Suprapubic skin (tissue), 4 donors: Measurements from ENCODE around the gene CEACAM16. TPM values are rescaled to one million over a fixed set of nuclear protein-coding genes. Genes with fewer than 3 reads are reported as not detected.

Experiments used
- DNase-seq, 2 donors: peaks; one replicate each; pipeline ENCODE4 v3.0.0-alpha.2; 2019; ENCODE audit warnings: low spot score in 2 of 2
- H3K27ac ChIP-seq: fragments of 200-600 bp; sonication (generic); one replicate; pipeline ENCODE4 v1.5.1; 2019
- H3K27me3 ChIP-seq: fragments of 200-600 bp; sonication (generic); one replicate; pipeline ENCODE4 v1.5.1; 2019
- H3K36me3 ChIP-seq: fragments of 200-600 bp; sonication (generic); one replicate; pipeline ENCODE4 v1.5.1; 2019
- H3K4me1 ChIP-seq: fragments of 200-600 bp; sonication (generic); one replicate; pipeline ENCODE4 v1.5.1; 2019
- H3K4me3 ChIP-seq: fragments of 200-600 bp; sonication (generic); one replicate; pipeline ENCODE4 v1.5.1; 2019; ENCODE audit warnings: mild to moderate bottlenecking
- H3K9me3 ChIP-seq: fragments of 200-600 bp; sonication (generic); one replicate; pipeline ENCODE4 v1.5.1; 2019
- EP300 ChIP-seq: sonication (generic); formaldehyde crosslinking; IDR thresholded peaks from one replicate; pipeline ENCODE4 v1.6.1; 2017; ENCODE audit warnings: antibody characterized with exemption
- POLR2A ChIP-seq, 2 donors: fragments of 450-650 bp; IDR thresholded peaks; one replicate each; pipeline ENCODE4 v1.6.1; 2017; ENCODE audit warnings: antibody characterized with exemption in 2 of 2, mild to moderate bottlenecking in 2 of 2, moderate library complexity in 2 of 2
- POLR2AphosphoS5 ChIP-seq, 3 donors: sonication (generic); formaldehyde crosslinking; IDR thresholded peaks; one replicate each; pipeline ENCODE4 v1.6.1; 2017; ENCODE audit warnings: antibody characterized with exemption in 3 of 3
- WGBS: methylation state at CpG from one replicate; pipeline ENCODE4 v1.1.5; 2018; 5-methylcytosine and 5-hydroxymethylcytosine counted together
- total RNA-seq, 4 donors: library from RNA; depleted of rRNA; stranded (reverse); fragments of >200 nt; gene quantifications; one replicate each; pipeline ENCODE4 v1.1.0, GENCODE V29; 2016
- TF ChIP-seq, protein P1 (sequence below), 2 donors: fragments of 200-600 bp in 1 of 2; fragments of 450-650 bp in 1 of 2; sonication (generic) in 1 of 2; IDR thresholded peaks; one replicate each; pipeline ENCODE4 v1.5.1; 2016 to 2019; ENCODE audit warnings: antibody characterized with exemption in 2 of 2, mild to moderate bottlenecking in 1 of 2, moderate library complexity in 1 of 2

Gene CEACAM16
- total RNA-seq, 4 donors from 2014 or later = not detected

DNA sequence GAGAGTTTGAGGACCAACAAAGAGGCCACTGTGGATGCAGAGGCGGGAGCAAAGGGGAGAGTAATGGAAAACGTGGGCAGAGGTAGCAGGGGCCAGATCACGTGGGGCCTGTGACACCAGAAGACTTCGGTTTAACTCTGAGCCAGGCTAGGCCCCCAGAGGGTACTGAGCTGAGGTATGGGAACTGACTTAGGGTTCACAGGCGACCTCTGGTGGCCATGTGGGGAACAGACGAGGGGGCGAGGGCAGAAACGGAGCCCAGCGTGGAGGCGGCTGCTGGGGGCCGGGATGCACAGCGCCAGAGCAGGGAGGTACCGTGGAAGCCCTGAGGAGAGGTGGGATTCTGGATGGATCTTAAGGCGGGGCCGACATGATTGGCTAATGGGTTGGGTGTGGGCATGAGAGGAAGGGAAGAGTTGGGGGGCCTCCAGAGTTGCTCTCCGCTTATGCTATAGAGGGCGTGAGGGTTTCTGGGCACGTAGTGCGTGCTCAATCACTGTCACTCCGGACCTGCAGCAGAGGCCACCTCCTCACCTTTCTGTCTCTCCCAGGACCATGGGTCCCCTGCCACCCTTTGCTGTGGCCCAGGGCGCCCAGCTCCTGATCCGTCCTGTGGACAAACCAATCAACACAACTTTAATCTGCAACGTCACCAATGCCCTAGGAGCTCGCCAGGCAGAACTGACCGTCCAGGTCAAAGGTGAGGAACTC, 41.6 kb upstream of the CEACAM16 start:
- TF ChIP-seq POLR2A (IDR thresholded peaks at IDR 0.05) (no peak), POLR2AphosphoS5 (IDR thresholded peaks at IDR 0.05) (no peak)
- TF ChIP-seq, protein P1, sequence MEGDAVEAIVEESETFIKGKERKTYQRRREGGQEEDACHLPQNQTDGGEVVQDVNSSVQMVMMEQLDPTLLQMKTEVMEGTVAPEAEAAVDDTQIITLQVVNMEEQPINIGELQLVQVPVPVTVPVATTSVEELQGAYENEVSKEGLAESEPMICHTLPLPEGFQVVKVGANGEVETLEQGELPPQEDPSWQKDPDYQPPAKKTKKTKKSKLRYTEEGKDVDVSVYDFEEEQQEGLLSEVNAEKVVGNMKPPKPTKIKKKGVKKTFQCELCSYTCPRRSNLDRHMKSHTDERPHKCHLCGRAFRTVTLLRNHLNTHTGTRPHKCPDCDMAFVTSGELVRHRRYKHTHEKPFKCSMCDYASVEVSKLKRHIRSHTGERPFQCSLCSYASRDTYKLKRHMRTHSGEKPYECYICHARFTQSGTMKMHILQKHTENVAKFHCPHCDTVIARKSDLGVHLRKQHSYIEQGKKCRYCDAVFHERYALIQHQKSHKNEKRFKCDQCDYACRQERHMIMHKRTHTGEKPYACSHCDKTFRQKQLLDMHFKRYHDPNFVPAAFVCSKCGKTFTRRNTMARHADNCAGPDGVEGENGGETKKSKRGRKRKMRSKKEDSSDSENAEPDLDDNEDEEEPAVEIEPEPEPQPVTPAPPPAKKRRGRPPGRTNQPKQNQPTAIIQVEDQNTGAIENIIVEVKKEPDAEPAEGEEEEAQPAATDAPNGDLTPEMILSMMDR (IDR thresholded peaks at IDR 0.05) = peak; percentile 60 to 80
- Histone ChIP-seq H3K4me1 (peaks cover 7% of the 10 kb centered on the region), H3K36me3 (peaks cover 56% of the 10 kb centered on the region), H3K27ac (no peak overlapping the region), H3K27me3 (no peaks in the 10 kb centered on the region), H3K4me3 (no peak overlapping the region), H3K9me3 (no peaks in the 10 kb centered on the region)
- peak in 1 of 2 donors; percentile 73 for DNase-seq
- WGBS = 38% methylated on average over 25 of the region's 25 CpGs

GRCh38 chr19:44658069-44658733, 40.8 kb upstream of the CEACAM16 start:
- WGBS = 94% methylated on average over 3 of the region's 3 CpGs
- DNase-seq = no peak
- no peaks in the 10 kb centered on the region for H3K27me3 ChIP-seq
- H3K36me3 ChIP-seq = peaks cover 56% of the 10 kb centered on the region
- no peak overlapping the region for H3K27ac ChIP-seq
- TF ChIP-seq EP300 = no peak
- TF ChIP-seq POLR2A (IDR thresholded peaks at IDR 0.05) = no peak
- TF ChIP-seq, protein P1 (IDR thresholded peaks at IDR 0.05) = no peak
- no peak for TF ChIP-seq POLR2AphosphoS5 (IDR thresholded peaks at IDR 0.05)
- peaks cover 14% of the 10 kb centered on the region for H3K4me1 ChIP-seq
- no peak overlapping the region for H3K4me3 ChIP-seq
- H3K9me3 ChIP-seq = no peaks in the 10 kb centered on the region

DNA sequence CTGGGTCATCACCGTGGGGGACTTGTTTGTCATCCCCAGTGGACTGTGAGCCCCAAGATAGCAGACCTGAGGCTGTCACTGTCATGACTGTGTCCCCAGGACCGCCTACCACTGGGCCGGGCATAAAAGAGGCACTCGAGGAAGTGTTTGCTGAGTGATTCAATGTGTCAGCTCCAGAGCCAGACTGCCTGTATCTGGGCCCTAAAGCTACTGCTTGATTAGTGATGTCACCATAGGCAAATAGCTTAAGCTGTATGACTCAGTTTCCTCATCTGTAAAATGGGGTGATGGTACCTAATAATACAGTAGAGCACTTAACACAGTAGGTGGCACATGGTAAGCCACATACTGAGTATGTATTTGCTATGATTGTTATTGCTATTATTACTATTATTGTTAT, 38.9 kb upstream of the CEACAM16 start:
- TF ChIP-seq EP300 (no peak), POLR2AphosphoS5 (IDR thresholded peaks at IDR 0.05) (no peak), POLR2A (IDR thresholded peaks at IDR 0.05) (no peak)
- TF ChIP-seq, protein P1 (IDR thresholded peaks at IDR 0.05) = no peak

GRCh38 chr19:44661205-44661604, 37.7 kb upstream of the CEACAM16 start:
- TF ChIP-seq EP300 (no peak), POLR2AphosphoS5 (IDR thresholded peaks at IDR 0.05) (no peak), POLR2A (IDR thresholded peaks at IDR 0.05) (no peak)
- DNase-seq = no peak
- Histone ChIP-seq H3K36me3 (peaks cover 43% of the 10 kb centered on the region), H3K27ac (no peak overlapping the region), H3K27me3 (no peaks in the 10 kb centered on the region), H3K4me3 (no peak overlapping the region), H3K9me3 (no peaks in the 10 kb centered on the region), H3K4me1 (peaks cover 16% of the 10 kb centered on the region)
- 86% methylated on average over 10 of the region's 11 CpGs for WGBS

More for the DNA sequence above, 38.9 kb upstream of the CEACAM16 start:
- H3K4me3 ChIP-seq = no peak overlapping the region
- no peaks in the 10 kb centered on the region for H3K27me3 ChIP-seq
- H3K4me1 ChIP-seq = peaks cover 16% of the 10 kb centered on the region
- H3K9me3 ChIP-seq = no peaks in the 10 kb centered on the region
- no CpG with 5 or more reads among the region's 4 CpGs for WGBS
- DNase-seq = no peak
- H3K27ac ChIP-seq = no peak overlapping the region
- H3K36me3 ChIP-seq = peaks cover 47% of the 10 kb centered on the region

DNA sequence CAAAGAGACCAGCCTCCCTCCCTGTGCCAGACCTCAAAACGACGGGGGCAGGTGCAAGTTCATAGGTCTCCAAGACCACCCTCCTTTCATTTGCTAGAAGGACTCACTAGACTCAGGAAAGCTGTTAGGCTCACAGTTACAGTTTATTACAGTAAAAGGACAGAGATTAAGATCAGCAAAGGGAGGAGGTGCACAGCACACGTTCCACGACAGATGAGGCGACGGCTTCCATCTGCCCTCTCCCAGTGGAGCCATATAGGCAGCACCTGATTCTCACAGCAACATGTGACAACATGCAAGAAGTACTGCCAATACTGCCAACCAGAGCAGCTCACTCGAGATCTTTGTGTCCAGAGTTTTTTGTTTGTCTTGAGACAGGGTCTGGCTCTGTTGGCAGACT, 37.0 kb upstream of the CEACAM16 start:
- Histone ChIP-seq H3K4me3 (no peak overlapping the region), H3K27me3 (no peaks in the 10 kb centered on the region), H3K4me1 (peaks cover 16% of the 10 kb centered on the region), H3K27ac (no peak overlapping the region), H3K9me3 (no peaks in the 10 kb centered on the region), H3K36me3 (peaks cover 43% of the 10 kb centered on the region)
- no peak for TF ChIP-seq POLR2A (IDR thresholded peaks at IDR 0.05)
- TF ChIP-seq, protein P1 (IDR thresholded peaks at IDR 0.05) = no peak
- TF ChIP-seq POLR2AphosphoS5 (IDR thresholded peaks at IDR 0.05) = no peak
- TF ChIP-seq EP300 = no peak
- WGBS = 60% methylated on average over 7 of the region's 7 CpGs
- no peak for DNase-seq
